SK-N-MC (cell line): ENCODE data around the gene GNB3.

Experiments
- EZH2 ChIP-seq: fragments of 200-600 bp; sonication (generic); IDR thresholded peaks from one replicate; pipeline ENCODE4 v1.6.1; 2017; ENCODE audit warnings: antibody characterized with exemption
- FOXP2 ChIP-seq: optimal IDR thresholded peaks from 2 replicates; pipeline ENCODE3; 2011; ENCODE audit warnings: mild to moderate bottlenecking, moderate library complexity; ENCODE audit not compliant: insufficient read depth; ENCODE audit errors: extremely low read length, control extremely low read depth
- POLR2AphosphoS5 ChIP-seq: IDR thresholded peaks from 2 replicates; pipeline ENCODE4 v1.6.1; 2012; ENCODE audit warnings: mild to moderate bottlenecking, low read depth, low read length, borderline replicate concordance

- TF ChIP-seq EZH2 (no peak), POLR2AphosphoS5 (peak; percentile 17; the same call in 1 of the 2 replicates), FOXP2 (no peak)
Observed at GRCh38 chr12:6823182-6824084, 17.3 kb upstream of the GNB3 start.
